GM18951 (cell line): Measurements from ENCODE around the gene CFH.
"Not testable (repeated sequence)": the region's sequence is repeated elsewhere in the genome, so short reads cannot be mapped to it uniquely, and the experiment has no call there.

Source experiments
- POLR2A ChIP-seq: IDR thresholded peaks from 4 replicates; pipeline ENCODE4 v1.6.1; 2011; ENCODE audit warnings: mild to moderate bottlenecking; ENCODE audit not compliant: insufficient read length, insufficient read depth; ENCODE audit errors: extremely low read depth
- in situ Hi-C: fragments of 300-500 bp; cut with MboI; formaldehyde crosslinking; loops from one replicate; pipeline ENCODE4 v1.12.0; 2022; ENCODE audit warnings: low sequenced_read_pairs, mixed read lengths, inconsistent platforms; ENCODE audit not compliant: unreplicated experiment

The CFH gene

DNA sequence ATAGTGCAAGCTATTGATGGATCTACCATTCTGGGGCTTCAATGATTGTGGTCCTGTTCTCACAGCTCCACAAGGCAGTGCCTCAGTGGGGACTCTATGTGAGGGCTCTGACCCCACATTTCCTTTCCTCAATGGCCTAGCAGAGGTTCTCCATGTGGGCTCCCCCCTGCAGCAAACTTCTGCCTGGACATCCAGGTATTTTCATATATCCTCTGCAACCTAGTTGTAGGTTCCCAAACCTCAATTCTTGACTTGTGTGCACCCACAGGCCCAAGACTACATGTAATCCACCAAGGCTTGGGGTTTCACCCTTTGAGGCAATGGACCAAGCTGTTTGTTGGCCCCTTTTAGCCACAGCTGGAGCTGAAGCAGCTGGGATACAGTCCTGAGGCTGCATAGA, 86.9 kb downstream of the CFH start:
- in situ Hi-C loops: loop anchor here (25.0 kb wide), 1 partner anchor 1549 kb away; no protein-coding TSS in a partner anchor
- no peak for TF ChIP-seq POLR2A

DNA sequence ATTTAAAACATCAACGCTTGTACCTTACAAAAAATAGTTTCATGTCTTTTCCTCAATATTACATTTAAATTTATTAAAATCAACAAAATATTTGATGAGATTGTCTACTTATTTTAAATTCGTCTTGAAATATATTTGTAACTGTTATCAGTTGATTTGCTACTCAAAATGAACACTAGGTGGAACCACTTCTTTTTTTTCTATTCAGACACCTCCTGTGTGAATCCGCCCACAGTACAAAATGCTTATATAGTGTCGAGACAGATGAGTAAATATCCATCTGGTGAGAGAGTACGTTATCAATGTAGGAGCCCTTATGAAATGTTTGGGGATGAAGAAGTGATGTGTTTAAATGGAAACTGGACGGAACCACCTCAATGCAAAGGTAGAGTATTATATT, 91.4 kb downstream of the CFH start:
- in situ Hi-C loops: loop anchor here (25.0 kb wide), 1 partner anchor 1544 kb away; no protein-coding TSS in a partner anchor

DNA sequence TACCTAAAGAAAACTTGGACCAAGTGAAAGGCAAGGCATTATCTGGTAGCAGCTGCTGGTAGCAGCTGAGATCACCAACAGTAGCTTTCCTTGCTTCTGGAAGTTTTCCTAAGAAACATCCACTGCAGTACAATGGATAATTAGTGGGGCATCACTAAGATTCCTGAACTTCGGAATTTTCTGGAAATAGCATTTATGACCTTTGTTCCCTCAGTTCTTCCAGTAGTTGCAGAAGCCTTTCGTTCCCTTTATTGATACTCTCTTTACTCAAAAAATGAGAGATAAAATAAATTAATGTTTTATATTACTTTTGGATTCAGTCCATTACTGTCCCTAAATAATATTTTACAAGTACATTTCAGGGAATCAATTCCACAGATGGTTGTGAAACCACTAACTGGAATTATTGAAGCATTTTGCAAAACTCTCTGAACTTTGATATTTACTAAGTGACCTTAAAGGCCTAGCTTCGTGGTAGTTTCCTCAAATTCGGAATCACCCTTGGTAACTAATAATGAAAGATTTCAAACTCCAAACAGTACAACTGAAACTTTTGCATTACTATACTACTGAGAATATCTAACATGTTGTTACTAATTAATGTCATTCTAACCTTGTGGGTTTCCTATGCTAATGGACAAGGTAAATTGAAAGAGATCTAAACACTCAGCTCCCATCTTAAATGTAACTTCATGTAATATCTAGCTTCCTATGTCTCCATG, 113.3 kb downstream of the CFH start:
- in situ Hi-C loops: not testable (repeated sequence)

DNA sequence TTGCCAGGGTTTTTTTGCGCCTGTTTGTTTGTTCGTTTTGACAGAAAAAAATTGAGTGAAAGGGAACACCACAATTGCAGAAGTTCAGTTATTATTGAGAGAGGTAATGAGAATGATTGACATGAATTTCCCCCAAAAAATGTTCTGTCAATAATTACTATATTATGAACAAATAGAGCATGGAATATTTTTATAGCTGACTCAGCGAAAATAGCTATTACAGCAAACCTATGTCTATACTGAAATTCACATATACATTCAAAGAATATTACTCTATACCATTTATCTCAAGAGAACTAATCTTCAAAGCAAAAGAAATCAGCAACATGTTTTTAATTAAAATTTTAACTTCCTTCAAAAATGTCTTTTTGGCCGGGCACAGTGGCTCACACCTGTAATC, 118.0 kb downstream of the CFH start:
- in situ Hi-C loops: not testable (repeated sequence)

DNA sequence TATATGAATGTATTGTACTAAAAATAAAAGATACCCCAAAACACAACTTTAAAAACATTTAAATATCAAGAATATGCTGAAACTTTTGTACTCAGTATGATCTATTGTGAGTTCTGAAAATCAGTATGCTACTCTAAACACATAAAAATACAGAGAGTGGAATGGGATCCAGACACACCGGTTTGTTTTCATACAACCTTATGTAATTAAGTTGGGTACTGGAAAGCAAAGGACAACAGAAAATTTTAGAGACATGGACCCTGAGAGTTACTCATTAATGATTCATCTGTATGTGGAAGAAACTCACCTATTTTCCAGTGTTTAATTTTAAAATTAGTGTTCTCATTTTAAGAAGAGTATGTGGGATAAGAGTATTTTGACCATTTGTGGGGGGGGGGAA, 121.9 kb downstream of the CFH start:
- no peak for TF ChIP-seq POLR2A
- in situ Hi-C loops: no loop called here

DNA sequence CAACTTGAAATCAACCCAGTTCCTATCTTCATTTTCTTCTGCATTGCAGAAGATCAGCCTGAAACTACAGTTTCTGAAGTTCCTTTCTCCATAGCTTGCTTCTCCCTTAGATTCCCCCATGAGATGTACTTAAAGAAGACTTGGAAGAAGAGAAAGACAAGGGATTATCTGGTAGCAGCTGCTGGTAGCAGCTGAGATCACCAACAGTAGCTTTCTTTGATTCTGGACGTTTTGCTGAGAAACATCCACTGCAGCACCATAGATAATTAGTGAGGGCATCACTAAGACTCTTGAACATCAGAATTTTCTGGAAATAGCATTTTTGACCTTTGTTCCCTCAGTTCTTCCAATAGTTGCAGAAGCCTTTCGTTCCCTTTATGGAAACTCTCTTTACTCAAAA, 122.3 kb downstream of the CFH start:
- in situ Hi-C loops: no loop called here
- TF ChIP-seq POLR2A: no peak

DNA sequence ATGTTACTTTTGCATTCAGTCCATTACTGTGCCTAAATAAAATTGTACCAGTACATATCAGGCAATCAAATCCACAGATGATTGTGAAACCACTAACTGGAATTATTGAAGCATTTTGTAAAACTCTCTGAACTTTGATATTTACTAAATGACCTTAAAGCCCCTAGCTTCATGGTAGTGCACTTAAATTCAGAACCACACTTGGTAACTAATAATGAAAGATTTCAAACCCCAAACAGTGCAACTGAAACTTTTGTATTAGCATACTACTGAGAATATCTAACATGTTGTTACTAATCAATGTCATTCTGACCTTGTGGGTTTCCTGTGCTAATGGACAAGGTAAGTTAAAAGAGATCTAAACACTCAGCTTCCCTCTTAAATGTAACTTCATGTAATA, 122.8 kb downstream of the CFH start, which contains the start of gene CFHR3:
Gene CFHR3 (plus strand): TSS at position 238 of the 400 bp plus-strand sequence. CDS start 47 bp downstream, at position 285.
- TF ChIP-seq POLR2A: no peak
- in situ Hi-C loops: no loop called here

DNA sequence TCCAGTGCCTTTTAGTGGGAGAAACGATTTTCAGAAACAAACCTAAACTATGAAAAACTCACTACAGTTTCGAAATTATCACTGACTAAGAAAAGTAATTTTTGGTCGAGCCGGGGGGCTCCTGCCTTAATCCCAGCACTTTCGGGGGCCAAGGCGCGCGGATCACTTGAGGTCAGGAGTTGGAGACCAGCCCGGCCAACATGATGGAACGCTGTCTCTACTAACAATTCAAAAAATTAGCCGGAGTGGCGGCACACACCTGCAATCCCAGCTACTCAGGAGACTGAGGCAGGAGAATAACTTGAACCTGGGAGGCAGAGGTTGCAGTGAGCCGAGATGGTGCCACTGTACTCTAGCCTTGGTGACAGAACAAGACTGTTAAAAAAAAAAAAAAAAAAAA, 125.8 kb downstream of the CFH start:
- in situ Hi-C loops: no loop called here
- no peak for TF ChIP-seq POLR2A

DNA sequence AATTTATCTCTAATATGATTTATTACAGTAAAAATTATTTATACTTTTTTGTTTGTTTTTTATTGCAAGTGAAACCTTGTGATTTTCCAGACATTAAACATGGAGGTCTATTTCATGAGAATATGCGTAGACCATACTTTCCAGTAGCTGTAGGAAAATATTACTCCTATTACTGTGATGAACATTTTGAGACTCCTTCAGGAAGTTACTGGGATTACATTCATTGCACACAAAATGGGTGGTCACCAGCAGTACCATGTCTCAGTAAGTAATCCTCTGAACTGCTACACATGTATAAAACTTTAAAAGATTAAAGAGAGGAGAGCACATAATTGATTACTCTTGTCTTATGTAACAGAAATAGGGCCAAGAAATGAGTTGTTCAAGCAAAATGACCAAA, 127.2 kb downstream of the CFH start:
- in situ Hi-C loops: no loop called here
- TF ChIP-seq POLR2A: no peak

DNA sequence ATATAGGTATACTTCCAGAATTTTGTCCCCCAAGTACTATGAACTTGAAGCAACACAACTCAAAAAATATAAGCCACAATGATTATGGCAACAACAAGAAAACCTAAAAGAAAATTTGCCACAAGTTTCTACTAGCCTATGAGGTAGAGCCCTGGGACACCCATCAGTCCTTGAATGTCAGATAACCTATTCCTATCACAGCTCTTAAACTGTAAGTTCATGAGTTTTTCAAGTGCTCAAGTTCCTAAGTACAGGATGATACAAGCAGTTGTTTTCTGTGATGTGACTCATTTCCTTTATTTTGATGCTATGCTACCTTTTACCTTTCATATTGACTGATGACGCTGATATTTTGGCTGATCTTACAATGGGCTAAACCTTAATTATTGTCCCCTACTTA, 139.4 kb downstream of the CFH start:
- in situ Hi-C loops: not testable (repeated sequence)

DNA sequence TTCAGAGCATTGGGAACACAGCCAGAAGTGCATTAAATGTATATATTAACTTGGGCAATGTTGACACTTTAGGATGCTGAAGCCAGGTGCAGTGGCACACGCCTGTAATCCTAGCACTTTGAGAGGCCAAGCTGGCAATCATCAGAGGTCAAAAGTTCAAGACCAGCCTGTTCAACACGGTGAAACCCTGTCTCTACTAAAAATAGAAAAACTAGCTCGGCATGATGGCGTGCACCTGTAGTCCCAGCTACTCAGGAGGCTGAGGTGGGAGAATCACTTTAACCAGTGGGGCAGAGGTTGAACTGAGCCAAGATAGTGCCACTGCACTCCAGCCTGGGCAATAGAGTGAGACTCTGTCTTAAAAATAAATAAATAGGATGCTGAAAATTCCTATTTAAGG, 142.3 kb downstream of the CFH start:
- in situ Hi-C loops: not testable (repeated sequence)
